Uterine smooth muscle cell (primary cell): Measurements from ENCODE around the gene SSX2B. TPM values are rescaled to one million over a fixed set of nuclear protein-coding genes. Genes with fewer than 3 reads are reported as not detected.

Experiments used
- total RNA-seq: library from RNA; depleted of rRNA; stranded (reverse); fragments of >200 nt; gene quantifications from 2 replicates; pipeline ENCODE4 v1.2.3, GENCODE V29; 2014

Gene SSX2B, protein sequence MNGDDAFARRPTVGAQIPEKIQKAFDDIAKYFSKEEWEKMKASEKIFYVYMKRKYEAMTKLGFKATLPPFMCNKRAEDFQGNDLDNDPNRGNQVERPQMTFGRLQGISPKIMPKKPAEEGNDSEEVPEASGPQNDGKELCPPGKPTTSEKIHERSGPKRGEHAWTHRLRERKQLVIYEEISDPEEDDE
- total RNA-seq, result not detected in 2 replicates

DNA sequence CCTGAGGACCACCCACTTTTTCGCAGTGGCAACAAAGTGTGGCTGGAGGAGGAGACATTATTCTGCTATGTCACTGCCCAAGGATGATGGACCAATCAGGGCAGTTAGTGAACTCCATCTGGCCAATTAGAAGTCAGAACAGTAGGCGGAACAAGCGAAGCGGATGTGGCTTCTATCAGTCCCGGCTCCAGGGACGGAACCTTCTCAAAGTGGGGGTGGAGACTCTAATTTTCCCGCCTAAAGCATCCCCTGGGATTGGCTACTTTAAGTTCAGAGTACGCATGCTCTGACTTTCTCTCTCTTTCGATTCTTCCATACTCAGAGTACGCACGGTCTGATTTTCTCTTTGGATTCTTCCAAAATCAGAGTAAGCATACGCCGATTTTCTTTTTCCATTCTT is at the start of gene SSX2B:
Gene SSX2B (plus strand): TSS at position 301 of the 400 bp plus-strand sequence. CDS start 1,429 bp downstream, outside the sequence.

DNA sequence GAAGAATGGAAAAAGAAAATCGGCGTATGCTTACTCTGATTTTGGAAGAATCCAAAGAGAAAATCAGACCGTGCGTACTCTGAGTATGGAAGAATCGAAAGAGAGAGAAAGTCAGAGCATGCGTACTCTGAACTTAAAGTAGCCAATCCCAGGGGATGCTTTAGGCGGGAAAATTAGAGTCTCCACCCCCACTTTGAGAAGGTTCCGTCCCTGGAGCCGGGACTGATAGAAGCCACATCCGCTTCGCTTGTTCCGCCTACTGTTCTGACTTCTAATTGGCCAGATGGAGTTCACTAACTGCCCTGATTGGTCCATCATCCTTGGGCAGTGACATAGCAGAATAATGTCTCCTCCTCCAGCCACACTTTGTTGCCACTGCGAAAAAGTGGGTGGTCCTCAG is 44.0 kb upstream of the SSX2B start, which contains the start of gene SSX2:
Gene SSX2 (minus strand): TSS at position 101 of the 400 bp plus-strand sequence. CDS start 1,429 bp downstream, outside the sequence.

DNA sequence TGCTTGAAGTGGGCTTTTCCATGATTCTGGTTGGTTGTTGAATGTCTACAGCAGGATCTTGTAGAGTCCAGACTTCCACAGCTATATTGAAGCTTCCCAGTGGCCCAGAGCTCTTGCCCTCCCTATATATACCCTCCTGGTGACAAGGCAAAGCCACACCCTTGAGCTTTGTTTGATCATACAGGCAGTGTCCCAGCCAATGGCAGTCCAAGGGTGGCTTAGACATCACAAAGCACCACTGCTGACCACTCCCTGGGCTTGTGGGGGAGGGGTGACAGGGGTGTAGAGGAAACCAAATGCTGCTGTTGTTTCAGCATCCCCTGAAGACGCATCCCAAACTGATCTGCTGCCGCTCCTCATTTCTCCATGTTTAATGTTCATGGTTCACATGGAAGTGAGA is 46.3 kb downstream of the SSX2B start, which contains the start of gene SPANXN5:
Gene SPANXN5 (minus strand): TSS at position 101 of the 400 bp plus-strand sequence. CDS start 79 bp downstream, at position 22.

Other genes with a start within 250 kb of the SSX2B start
- gene XAGE1B, start 234.2 kb upstream of the SSX2B start, total RNA-seq, result not detected in 2 replicates
- not detected in 2 replicates for gene SSX7, start 96.4 kb upstream of the SSX2B start, total RNA-seq
- gene SSX2, start 44.1 kb upstream of the SSX2B start, total RNA-seq, result not detected in 2 replicates
- not detected in 2 replicates for gene SPANXN5, start 46.2 kb downstream of the SSX2B start, total RNA-seq
- gene XAGE5, start 60.0 kb downstream of the SSX2B start, total RNA-seq, result not detected in 2 replicates
- gene XAGE3, start 116.8 kb downstream of the SSX2B start, total RNA-seq, result not detected in 2 replicates
- 17.2 and 18.8 TPM in 2 replicates for gene FAM156B, start 146.1 kb downstream of the SSX2B start, total RNA-seq
- 11.0 and 11.6 TPM in 2 replicates for gene FAM156A, start 207.3 kb downstream of the SSX2B start, total RNA-seq